Esophagus squamous epithelium (tissue), 4 donors: ENCODE data around the gene PLCB2.

Experiments
- CTCF ChIP-seq, 6 experiments: fragments of 450-650 bp in 4 of 6; fragments of 200-600 bp in 2 of 6; sonication (generic) in 2 of 6; IDR thresholded peaks; one replicate each; pipeline ENCODE4 v1.5.1; 2016 to 2019; ENCODE audit warnings: antibody characterized with exemption in 6 of 6, mild to moderate bottlenecking in 4 of 6, moderate library complexity in 4 of 6
- POLR2A ChIP-seq, 4 donors: fragments of 450-650 bp; IDR thresholded peaks; one replicate each; pipeline ENCODE4 v1.6.1; 2017; ENCODE audit warnings: antibody characterized with exemption in 4 of 4, mild to moderate bottlenecking in 4 of 4, moderate library complexity in 3 of 4

- TF ChIP-seq CTCF (IDR thresholded peaks at IDR 0.05) (no peak), POLR2A (IDR thresholded peaks at IDR 0.05) (no peak)
Measured at GRCh38 chr15:40248006-40248783, 59.5 kb downstream of the PLCB2 start.
